GM12864 (cell line): Measurements from ENCODE around the gene PRSS22.
A peak's percentile ranks its signal among the peaks of the same experiment; 100 is the strongest.

Source experiments
- DNase-seq: peaks from one replicate; pipeline ENCODE4 v3.0.0-alpha.2; 2011; ENCODE audit warnings: low read depth
- H3K4me3 ChIP-seq: 2 replicates; pipeline ENCODE4 v1.5.1; 2011; ENCODE audit warnings: mild to moderate bottlenecking, low read depth, low read length, control low read depth
- CTCF ChIP-seq: IDR thresholded peaks from 2 replicates; pipeline ENCODE4 v1.5.1; 2011; ENCODE audit warnings: low read depth, mild to moderate bottlenecking, moderate library complexity, low read length, control low read depth, inconsistent platforms; ENCODE audit errors: missing control alignments

PRSS22 gene

DNA sequence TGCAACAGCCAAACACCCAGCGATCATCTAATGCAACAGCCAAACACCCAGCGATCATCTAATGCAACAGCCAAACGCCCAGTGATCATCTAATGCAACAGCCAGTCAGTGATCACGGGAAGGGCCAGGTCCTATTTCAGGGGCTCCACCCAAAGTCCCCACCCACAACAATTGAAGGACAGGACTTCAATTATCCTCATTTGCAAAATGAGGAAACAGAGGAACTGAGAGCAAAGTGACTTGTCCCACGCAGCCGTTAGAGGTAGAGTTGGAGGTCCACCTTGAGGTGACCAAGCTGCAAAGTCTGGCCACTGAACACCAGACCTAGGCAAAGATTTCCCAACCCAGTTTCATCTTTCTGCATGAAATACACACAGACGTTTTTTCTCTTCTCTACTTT lies 24.2 kb downstream of the PRSS22 start:
- TF ChIP-seq CTCF: no peak
- no peak overlapping the region for H3K4me3 ChIP-seq

DNA sequence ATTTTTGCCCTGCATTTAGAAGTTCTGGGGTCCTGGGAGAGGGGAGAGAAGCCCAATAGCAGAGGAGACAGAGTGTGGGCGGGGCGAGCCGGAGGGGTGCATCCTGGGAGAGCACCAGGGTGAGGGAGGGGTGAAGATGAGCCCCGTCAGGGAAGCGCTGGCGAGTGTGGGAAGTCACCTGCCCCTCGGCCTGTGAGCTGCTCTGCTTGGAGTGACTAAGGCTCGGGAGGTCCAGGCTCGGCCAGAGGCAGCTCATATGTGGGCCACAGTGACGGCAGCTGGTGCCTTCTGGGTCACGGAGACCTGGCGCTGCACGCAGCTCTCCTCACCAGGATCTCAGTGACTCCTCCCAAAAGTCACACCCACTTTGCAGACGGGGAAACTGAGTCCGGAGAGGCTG lies 26.8 kb downstream of the PRSS22 start:
- DNase-seq: no peak
- H3K4me3 ChIP-seq: no peak overlapping the region
- TF ChIP-seq CTCF: no peak

More for the DNA sequence above, 24.2 kb downstream of the PRSS22 start:
- no peak for DNase-seq

DNA sequence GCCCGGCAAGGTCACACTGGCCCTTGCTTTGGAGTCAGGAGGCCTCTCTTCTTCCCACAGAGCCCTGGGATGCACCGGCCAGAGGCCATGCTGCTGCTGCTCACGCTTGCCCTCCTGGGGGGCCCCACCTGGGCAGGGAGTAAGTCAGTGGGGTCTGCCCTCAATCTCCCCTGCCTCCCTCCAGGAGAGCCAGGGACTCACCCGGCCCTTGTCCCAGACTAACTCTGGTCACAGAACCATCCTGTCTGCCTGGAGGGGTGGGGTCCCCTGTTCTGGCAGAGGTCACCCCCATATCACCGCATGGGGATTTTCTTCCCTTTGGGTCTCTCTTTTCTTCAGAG lies 27.6 kb downstream of the PRSS22 start:
- no peak for DNase-seq
- peak overlapping the region; percentile 11 for H3K4me3 ChIP-seq
- no peak for TF ChIP-seq CTCF

DNA sequence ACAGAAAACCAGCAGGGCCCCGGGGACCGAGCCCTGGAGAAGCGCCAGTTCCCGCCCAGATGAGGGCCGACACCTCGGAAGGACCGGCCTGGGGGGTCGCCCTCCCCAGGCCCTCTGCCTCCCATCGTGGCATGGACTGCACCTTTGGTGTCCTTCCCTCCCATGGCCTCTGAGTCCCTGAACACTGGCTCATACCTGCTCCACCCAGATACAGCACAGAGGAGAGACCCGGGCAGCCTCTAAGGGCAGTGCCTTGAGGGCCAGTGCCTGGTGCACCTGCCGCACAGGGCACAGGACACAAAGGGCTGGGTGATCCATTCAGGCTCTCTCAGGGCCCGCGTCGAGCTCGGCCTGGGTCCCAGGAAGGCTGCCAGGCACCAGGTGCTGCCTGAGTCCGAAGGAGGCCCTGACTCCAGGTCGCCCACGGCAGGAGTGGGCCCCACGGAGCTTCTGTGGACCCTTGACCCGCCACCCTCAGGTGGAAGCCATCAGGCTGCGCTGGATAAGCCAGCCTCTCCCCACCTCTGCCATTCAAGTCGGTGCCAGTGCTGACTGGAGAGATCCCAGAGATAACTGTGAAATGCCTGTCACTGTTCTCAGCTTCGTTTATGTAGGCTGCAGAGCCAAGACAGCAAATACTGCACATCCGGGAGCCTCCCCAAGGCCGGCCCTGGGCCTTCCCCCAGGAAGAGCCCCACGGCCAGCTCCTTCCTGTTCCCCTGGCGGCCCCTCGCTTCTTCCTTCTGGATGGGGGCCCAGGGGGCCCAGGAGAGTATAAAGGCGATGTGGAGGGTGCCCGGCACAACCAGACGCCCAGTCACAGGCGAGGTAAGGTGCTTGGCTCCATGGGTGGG lies 28.2 kb downstream of the PRSS22 start, which contains the start of gene ZG16B:
Gene ZG16B, plus strand, starts transcription at position 803 of the 854 bp plus-strand sequence. CDS start 139 bp downstream, outside the sequence.
- no peak for DNase-seq
- H3K4me3 ChIP-seq: peak within 1 kb of the TSS; percentile 11
- TF ChIP-seq CTCF: no peak

GRCh38 chr16:2828876-2829430 lies 29.0 kb downstream of the PRSS22 start:
- no peak for TF ChIP-seq CTCF
- no peak overlapping the region for H3K4me3 ChIP-seq
- DNase-seq: no peak

- no peak for TF ChIP-seq CTCF
- DNase-seq: no peak
- H3K4me3 ChIP-seq: no peak overlapping the region
Observed at GRCh38 chr16:2828521-2828840, 29.5 kb downstream of the PRSS22 start.
